ENCODE data around the gene LMBRD1. TPM values are rescaled to one million over a fixed set of nuclear protein-coding genes. Genes with fewer than 3 reads are reported as not detected.

LMBRD1 gene
- total and polyA plus RNA-seq, 10 donors, result 27.2 to 76.6 (median 52.0) TPM

Other genes starting within 250 kb of the LMBRD1 start
- gene COL19A1, start 69.5 kb upstream of the LMBRD1 start, total RNA-seq, result 10 to 100 TPM in 5 of 7 donors, 1 to 10 TPM in 2; 7.9 to 14.5 (median 11.7) TPM
- 1 to 10 TPM in 1 of 3 donors, under 1 TPM in 2; 0.48 to 1.2 (median 0.64) TPM for gene COL19A1, start 69.5 kb upstream of the LMBRD1 start, polyA plus RNA-seq

Measured in spleen (tissue), 10 donors.